Right atrium auricular region (tissue), 2 donors: Measurements from ENCODE around the gene MEGF8. TPM values are rescaled to one million over a fixed set of nuclear protein-coding genes. Genes with fewer than 3 reads are reported as not detected.

ENCODE experiments used
- DNase-seq: peaks from one replicate; pipeline ENCODE4 v3.0.0-alpha.2; 2019; ENCODE audit warnings: low spot score
- H3K27ac ChIP-seq, 2 donors: fragments of 200-600 bp; sonication (generic); 1 replicate in 1 of 2; 2 replicates in 1 of 2; pipeline ENCODE4 v1.5.1; 2016 to 2019
- H3K27me3 ChIP-seq, 2 donors: fragments of 200-600 bp; sonication (generic); one replicate each; pipeline versions ENCODE4 v1.5.1 to v1.6.0; 2017 to 2019
- H3K36me3 ChIP-seq: fragments of 200-600 bp; sonication (generic); one replicate; pipeline ENCODE4 v1.5.1; 2016
- H3K4me1 ChIP-seq, 2 donors: fragments of 200-600 bp; sonication (generic); one replicate each; pipeline versions ENCODE4 v1.5.1 to v1.6.0; 2017 to 2019
- H3K4me3 ChIP-seq, 2 donors: fragments of 200-600 bp; sonication (generic); 1 replicate in 1 of 2; 2 replicates in 1 of 2; pipeline ENCODE4 v1.5.1; 2017 to 2019; ENCODE audit warnings: mild to moderate bottlenecking in 1 of 2, moderate library complexity in 1 of 2
- H3K9me3 ChIP-seq, 2 donors: fragments of 200-600 bp; sonication (generic); one replicate each; pipeline ENCODE4 v1.5.1; 2019
- CTCF ChIP-seq, 2 donors: fragments of 200-600 bp; sonication (generic); IDR thresholded peaks; one replicate each; pipeline ENCODE4 v1.5.1; 2019; ENCODE audit warnings: antibody characterized with exemption in 2 of 2
- total RNA-seq, 2 donors: library from RNA; depleted of rRNA; stranded (reverse); fragments of >200 nt; gene quantifications; one replicate each; pipeline ENCODE4 v1.1.0, GENCODE V29; 2016

The MEGF8 gene
- total RNA-seq, 2 donors from 2014 or later = 24.3 to 31.2 TPM

GRCh38 chr19:42348211-42348610 is 22.8 kb downstream of the MEGF8 start:
- no peak overlapping the region for H3K4me3 ChIP-seq
- H3K4me1 ChIP-seq = no peaks in the 10 kb centered on the region
- H3K36me3 ChIP-seq = peaks cover 20% of the 10 kb centered on the region
- no peaks in the 10 kb centered on the region for H3K27me3 ChIP-seq
- TF ChIP-seq CTCF (IDR thresholded peaks at IDR 0.05) = no peak
- DNase-seq = no peak
- H3K27ac ChIP-seq = no peak overlapping the region
- no peaks in the 10 kb centered on the region for H3K9me3 ChIP-seq

GRCh38 chr19:42349378-42350107 is 24.1 kb downstream of the MEGF8 start:
- Histone ChIP-seq H3K27me3 (no peaks in the 10 kb centered on the region), H3K9me3 (no peaks in the 10 kb centered on the region), H3K4me1 (no peaks in the 10 kb centered on the region), H3K36me3 (peaks cover 18% of the 10 kb centered on the region), H3K27ac (no peak overlapping the region), H3K4me3 (no peak overlapping the region)
- TF ChIP-seq CTCF (IDR thresholded peaks at IDR 0.05) = no peak
- DNase-seq = no peak

- H3K36me3 ChIP-seq = peaks cover 16% of the 10 kb centered on the region
- no peaks in the 10 kb centered on the region for H3K4me1 ChIP-seq
- H3K4me3 ChIP-seq = no peak overlapping the region
- no peak for TF ChIP-seq CTCF (IDR thresholded peaks at IDR 0.05)
- no peak for DNase-seq
- no peaks in the 10 kb centered on the region for H3K9me3 ChIP-seq
- H3K27me3 ChIP-seq = no peaks in the 10 kb centered on the region
- no peak overlapping the region for H3K27ac ChIP-seq
Measured at GRCh38 chr19:42350417-42350816, 25.0 kb downstream of the MEGF8 start.

- Histone ChIP-seq H3K36me3 (peaks cover 24% of the 10 kb centered on the region), H3K27me3 (no peaks in the 10 kb centered on the region)
Measured at GRCh38 chr19:42351079-42351735, 25.8 kb downstream of the MEGF8 start.

More at GRCh38 chr19:42351079-42351735, 25.8 kb downstream of the MEGF8 start:
- no peak for TF ChIP-seq CTCF (IDR thresholded peaks at IDR 0.05)
- Histone ChIP-seq H3K4me3 (no peak overlapping the region), H3K4me1 (no peaks in the 10 kb centered on the region), H3K27ac (no peak overlapping the region), H3K9me3 (no peaks in the 10 kb centered on the region)
- DNase-seq = no peak
